ENCODE data around the gene BOC. TPM values are rescaled to one million over a fixed set of nuclear protein-coding genes. Genes with fewer than 3 reads are reported as not detected.
A peak's percentile ranks its signal among the peaks of the same experiment; 100 is the strongest.

The BOC gene
- total RNA-seq, 1 donor from 2014 or later = 20.2 TPM

- H3K36me3 ChIP-seq (ENCODE audit: insufficient read depth, low read length) = peaks cover 2% of the 10 kb centered on the region
- H3K27me3 ChIP-seq (ENCODE audit: insufficient read depth, low read length) = no peaks in the 10 kb centered on the region
- Mint-ChIP-seq H3K27me3 (ENCODE audit: low read depth, unreplicated experiment) (peaks cover 1% of the 10 kb centered on the region), H3K4me1 (ENCODE audit: low read depth, unreplicated experiment) (peaks cover 20% of the 10 kb centered on the region), H3K27ac (ENCODE audit: unreplicated experiment) (no peak overlapping the region), H3K36me3 (ENCODE audit: low read depth, unreplicated experiment) (peaks cover 13% of the 10 kb centered on the region), H3K9me3 (ENCODE audit: unreplicated experiment) (no peaks in the 10 kb centered on the region), H3K4me3 (ENCODE audit: unreplicated experiment) (no peak overlapping the region)
- H3K27ac ChIP-seq (ENCODE audit: low read depth, low read length) = no peak overlapping the region
- no peak for FAIRE-seq
- no peaks in the 10 kb centered on the region for H3K79me2 ChIP-seq (ENCODE audit: insufficient read depth, low read length)
- H4K20me1 ChIP-seq (ENCODE audit: insufficient read depth, low read length) = no peaks in the 10 kb centered on the region
- peaks cover 17% of the 10 kb centered on the region for H3K4me1 ChIP-seq (ENCODE audit: insufficient read depth, low read length)
- TF ChIP-seq EZH2 (IDR thresholded peaks at IDR 0.05; ENCODE audit: insufficient read depth, low read length) (no peak), CTCF (IDR thresholded peaks at IDR 0.05; ENCODE audit: insufficient read depth, low read depth, low read length) (no peak)
- no peak for DNase-seq (ENCODE audit: low read depth)
- H3K4me2 ChIP-seq (ENCODE audit: low read length) = no peak overlapping the region
- H3K9ac ChIP-seq (ENCODE audit: low read length) = no peak overlapping the region
- no peak overlapping the region for H3K4me3 ChIP-seq (ENCODE audit: insufficient read depth, low read depth, low read length)
- no peak overlapping the region for H2AFZ ChIP-seq (ENCODE audit: low read depth, low read length)
- H3K9me3 ChIP-seq (ENCODE audit: insufficient read depth, low read depth, low read length) = no peaks in the 10 kb centered on the region
Observed at GRCh38 chr3:113274425-113275257, 63.3 kb downstream of the BOC start.

GRCh38 chr3:113275258-113275556 lies 63.9 kb downstream of the BOC start:
- FAIRE-seq (no peak), DNase-seq (ENCODE audit: low read depth) (no peak)
- H3K36me3 Mint-ChIP-seq (ENCODE audit: low read depth, unreplicated experiment) = peaks cover 15% of the 10 kb centered on the region
- peaks cover 17% of the 10 kb centered on the region for H3K4me1 Mint-ChIP-seq (ENCODE audit: low read depth, unreplicated experiment)
- no peaks in the 10 kb centered on the region for H3K9me3 Mint-ChIP-seq (ENCODE audit: unreplicated experiment)
- Histone ChIP-seq H3K4me2 (ENCODE audit: low read length) (no peak overlapping the region), H3K36me3 (ENCODE audit: insufficient read depth, low read length) (peaks cover 2% of the 10 kb centered on the region), H3K79me2 (ENCODE audit: insufficient read depth, low read length) (no peaks in the 10 kb centered on the region), H3K27ac (ENCODE audit: low read depth, low read length) (no peak overlapping the region), H3K4me3 (ENCODE audit: insufficient read depth, low read depth, low read length) (no peak overlapping the region), H3K4me1 (ENCODE audit: insufficient read depth, low read length) (peaks cover 17% of the 10 kb centered on the region), H2AFZ (ENCODE audit: low read depth, low read length) (no peak overlapping the region), H4K20me1 (ENCODE audit: insufficient read depth, low read length) (no peaks in the 10 kb centered on the region), H3K9me3 (ENCODE audit: insufficient read depth, low read depth, low read length) (no peaks in the 10 kb centered on the region), H3K27me3 (ENCODE audit: insufficient read depth, low read length) (no peaks in the 10 kb centered on the region), H3K9ac (ENCODE audit: low read length) (no peak overlapping the region)
- no peak overlapping the region for H3K27ac Mint-ChIP-seq (ENCODE audit: unreplicated experiment)
- no peak overlapping the region for H3K4me3 Mint-ChIP-seq (ENCODE audit: unreplicated experiment)
- no peak for TF ChIP-seq EZH2 (IDR thresholded peaks at IDR 0.05; ENCODE audit: insufficient read depth, low read length)
- TF ChIP-seq CTCF (IDR thresholded peaks at IDR 0.05; ENCODE audit: insufficient read depth, low read depth, low read length) = no peak
- H3K27me3 Mint-ChIP-seq (ENCODE audit: low read depth, unreplicated experiment) = peaks cover 1% of the 10 kb centered on the region

DNA sequence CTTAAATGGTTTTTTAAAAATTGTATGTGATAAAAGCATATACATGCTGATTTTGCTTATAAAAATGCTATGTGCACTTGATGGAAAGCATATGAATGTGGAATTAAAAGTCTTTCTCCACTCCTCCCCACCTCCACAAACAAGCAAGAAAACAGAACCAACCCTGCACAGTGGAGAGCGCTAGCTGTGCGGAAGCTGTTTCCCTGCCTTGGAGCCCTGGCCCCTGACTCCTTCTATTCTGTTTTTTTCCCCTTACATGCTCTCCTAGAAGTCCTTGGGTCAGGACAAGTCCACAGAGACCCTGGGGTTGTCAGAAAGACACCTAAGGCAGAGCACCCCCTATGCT lies 64.2 kb downstream of the BOC start:
- Histone ChIP-seq H2AFZ (ENCODE audit: low read depth, low read length) (peak overlapping the region; percentile 23), H3K36me3 (ENCODE audit: insufficient read depth, low read length) (peaks cover 2% of the 10 kb centered on the region), H3K9me3 (ENCODE audit: insufficient read depth, low read depth, low read length) (no peaks in the 10 kb centered on the region), H4K20me1 (ENCODE audit: insufficient read depth, low read length) (no peaks in the 10 kb centered on the region), H3K4me1 (ENCODE audit: insufficient read depth, low read length) (peaks cover 17% of the 10 kb centered on the region), H3K4me2 (ENCODE audit: low read length) (peak overlapping the region; percentile 86), H3K27me3 (ENCODE audit: insufficient read depth, low read length) (no peaks in the 10 kb centered on the region), H3K4me3 (ENCODE audit: insufficient read depth, low read depth, low read length) (no peak overlapping the region), H3K27ac (ENCODE audit: low read depth, low read length) (no peak overlapping the region), H3K79me2 (ENCODE audit: insufficient read depth, low read length) (no peaks in the 10 kb centered on the region), H3K9ac (ENCODE audit: low read length) (peak overlapping the region; percentile 73)
- Mint-ChIP-seq H3K27me3 (ENCODE audit: low read depth, unreplicated experiment) (peaks cover 1% of the 10 kb centered on the region), H3K36me3 (ENCODE audit: low read depth, unreplicated experiment) (peaks cover 18% of the 10 kb centered on the region), H3K4me1 (ENCODE audit: low read depth, unreplicated experiment) (peaks cover 17% of the 10 kb centered on the region), H3K27ac (ENCODE audit: unreplicated experiment) (no peak overlapping the region), H3K4me3 (ENCODE audit: unreplicated experiment) (no peak overlapping the region), H3K9me3 (ENCODE audit: unreplicated experiment) (no peaks in the 10 kb centered on the region)
- no peak for FAIRE-seq
- DNase-seq (ENCODE audit: low read depth) = no peak
- TF ChIP-seq CTCF (IDR thresholded peaks at IDR 0.05; ENCODE audit: insufficient read depth, low read depth, low read length) (no peak), EZH2 (IDR thresholded peaks at IDR 0.05; ENCODE audit: insufficient read depth, low read length) (no peak)
